SK-N-SH (cell line): Measurements from ENCODE around the gene DNAH9. TPM values are rescaled to one million over a fixed set of nuclear protein-coding genes. Genes with fewer than 3 reads are reported as not detected.

Experiments
- CTCF ChIA-PET: fragments of 300-600, 350-600 bp; formaldehyde crosslinking; extraction: SDS; loops from one replicate; lab custom pipeline; 2021; lab: Yijun Ruan, JAX
- POLR2A ChIA-PET: fragments of 350-600 bp; sonication (Branson Sonifier 250); formaldehyde crosslinking; extraction: SDS; loops from one replicate; lab custom pipeline; 2020; ENCODE audit warnings: antibody characterized with exemption, inconsistent platforms; lab: Yijun Ruan, JAX
- DNase-seq: peaks from one replicate; pipeline ENCODE4 v3.0.0; 2012
- H2AFZ ChIP-seq: fragments of 200-600 bp; sonication (generic); 2 replicates; pipeline ENCODE4 v1.8.1; 2016; ENCODE audit warnings: antibody characterized with exemption, mild to moderate bottlenecking, low read depth
- H3F3A ChIP-seq: fragments of 200-600 bp; sonication (generic); replicated peaks from 2 replicates; pipeline ENCODE3; 2016; ENCODE audit warnings: antibody characterized with exemption, mild to moderate bottlenecking; ENCODE audit not compliant: insufficient read depth
- H3K27ac ChIP-seq, 2 experiments: fragments of 200-500 bp in 1 of 2; fragments of 200-600 bp in 1 of 2; sonication (Bioruptor generic) in 1 of 2; sonication (generic), shearing (Covaris generic) in 1 of 2; 2 replicates each; pipeline versions ENCODE4 v1.5.1 to v1.6.1; 2014 to 2016; ENCODE audit warnings: low read depth in 2 of 2, inconsistent platforms in 1 of 2, low read length in 1 of 2, mild to moderate bottlenecking in 1 of 2, mixed read lengths in 1 of 2
- H3K27me3 ChIP-seq: fragments of 200-600 bp; sonication (generic), shearing (Covaris generic); 2 replicates; pipeline ENCODE4 v1.6.1; 2016; ENCODE audit warnings: mixed run types; ENCODE audit not compliant: insufficient read depth
- H3K36me3 ChIP-seq, 2 experiments: fragments of 200-500 bp in 1 of 2; fragments of 200-600 bp in 1 of 2; sonication (Bioruptor generic) in 1 of 2; sonication (generic) in 1 of 2; replicated peaks in 1 of 2; 2 replicates each; pipeline versions ENCODE3 to v1.5.1; 2014 to 2016; ENCODE audit warnings: low read length in 1 of 2, mild to moderate bottlenecking in 1 of 2; ENCODE audit not compliant: insufficient read depth in 2 of 2, control insufficient read depth in 1 of 2
- H3K4me1 ChIP-seq, 2 experiments: fragments of 200-500 bp in 1 of 2; fragments of 200-600 bp in 1 of 2; sonication (Bioruptor generic) in 1 of 2; sonication (generic), shearing (Covaris generic) in 1 of 2; 2 replicates each; pipeline versions ENCODE4 v1.5.1 to v1.6.1; 2014 to 2016; ENCODE audit warnings: low read depth in 1 of 2, low read length in 1 of 2, mixed run types in 1 of 2; ENCODE audit not compliant: insufficient read depth in 2 of 2, control insufficient read depth in 1 of 2
- H3K4me2 ChIP-seq: fragments of 200-600 bp; sonication (generic), shearing (Covaris generic); 2 replicates; pipeline ENCODE4 v1.6.1; 2017; ENCODE audit warnings: mixed run types
- H3K4me3 ChIP-seq, 2 experiments: fragments of 200-500 bp in 1 of 2; fragments of 200-600 bp in 1 of 2; sonication (Bioruptor generic) in 1 of 2; sonication (generic), shearing (Covaris generic) in 1 of 2; 2 replicates each; pipeline versions ENCODE4 v1.5.1 to v1.8.1; 2014 to 2016; ENCODE audit warnings: low read depth in 2 of 2, inconsistent platforms in 1 of 2, low read length in 1 of 2, mild to moderate bottlenecking in 1 of 2, mixed read lengths in 1 of 2, moderate library complexity in 1 of 2
- H3K79me2 ChIP-seq: fragments of 200-600 bp; sonication (generic); 2 replicates; pipeline ENCODE4 v1.8.1; 2017; ENCODE audit warnings: mild to moderate bottlenecking; ENCODE audit not compliant: insufficient read depth
- H3K9ac ChIP-seq: fragments of 200-600 bp; sonication (generic); 2 replicates; pipeline ENCODE4 v1.6.1; 2017; ENCODE audit warnings: mixed run types
- H3K9me2 ChIP-seq: fragments of 200-600 bp; sonication (generic); 2 replicates; pipeline ENCODE4 v1.6.1; 2017; ENCODE audit warnings: mixed run types
- H3K9me3 ChIP-seq: fragments of 200-600 bp; sonication (generic); 2 replicates; pipeline ENCODE4 v1.6.1; 2017; ENCODE audit warnings: mixed run types, mild to moderate bottlenecking, moderate library complexity
- H4K20me1 ChIP-seq: fragments of 200-600 bp; sonication (generic); 2 replicates; pipeline ENCODE4 v1.6.1; 2017; ENCODE audit warnings: mild to moderate bottlenecking, mixed run types; ENCODE audit not compliant: insufficient read depth
- EP300 ChIP-seq, 2 experiments: IDR thresholded peaks; 2 replicates each; pipeline versions ENCODE4 v1.4.0 to v1.6.1; 2012; ENCODE audit warnings: borderline replicate concordance in 1 of 2, low read depth in 1 of 2, low read length in 1 of 2
- FOXJ3 ChIP-seq: sonication (generic); formaldehyde crosslinking; IDR thresholded peaks from 2 replicates; pipeline ENCODE4 v1.5.1; 2020; ENCODE audit warnings: mild to moderate bottlenecking, missing genetic modification reagents
- JUND ChIP-seq: IDR thresholded peaks from 2 replicates; pipeline ENCODE4 v1.4.0; 2012
- NRF1 ChIP-seq: IDR thresholded peaks from 2 replicates; pipeline ENCODE4 v1.6.1; 2012; ENCODE audit warnings: low read depth, mild to moderate bottlenecking, low read length
- RAD21 ChIP-seq: IDR thresholded peaks from 2 replicates; pipeline ENCODE4 v1.6.1; 2012; ENCODE audit warnings: mild to moderate bottlenecking, low read length
- RCOR1 ChIP-seq: fragments of 150-350 bp; IDR thresholded peaks from 2 replicates; pipeline ENCODE4 v1.6.1; 2017; ENCODE audit warnings: antibody characterized with exemption, low read length
- REST ChIP-seq: IDR thresholded peaks from 2 replicates; pipeline ENCODE4 v1.6.1; 2012; ENCODE audit warnings: mild to moderate bottlenecking, low read depth, low read length, moderate library complexity
- RXRA ChIP-seq: IDR thresholded peaks from 2 replicates; pipeline ENCODE4 v1.4.0; 2012; ENCODE audit warnings: low read depth, mild to moderate bottlenecking, borderline replicate concordance
- USF2 ChIP-seq: fragments of 150-350 bp; IDR thresholded peaks from 2 replicates; pipeline ENCODE4 v1.6.1; 2017; ENCODE audit warnings: antibody characterized with exemption, low read length, low read depth, borderline replicate concordance
- WGBS: methylation state at CpG from one replicate; pipeline ENCODE4 v1.1.6; 2017; ENCODE audit warnings: low lambda C conversion rate; 5-methylcytosine and 5-hydroxymethylcytosine counted together
- polyA plus RNA-seq, 3 experiments: library from polyadenylated mRNA; depleted of rRNA; stranded (reverse); fragments of >200 nt; gene quantifications; 2 replicates each; pipeline ENCODE4 v1.2.3, GENCODE V29; 2012
- TF ChIP-seq, protein P1 (sequence below): fragments of 150-350 bp; IDR thresholded peaks from 2 replicates; pipeline ENCODE4 v1.6.1; 2016; ENCODE audit warnings: mild to moderate bottlenecking, low read depth, low read length

The DNAH9 gene
- polyA plus RNA-seq, 1 of the 3 experiments (the other 2 are of a cell fraction) = not detected

GRCh38 chr17:11852912-11853311 is 254.6 kb downstream of the DNAH9 start:
- Histone ChIP-seq H3K4me2 (no peak overlapping the region), H3K9me3 (no peaks in the 10 kb centered on the region), H3F3A (no peaks in the 10 kb centered on the region), H3K27ac (no peak overlapping the region), H3K9me2 (no peaks in the 10 kb centered on the region), H3K9ac (no peak overlapping the region), H2AFZ (no peak overlapping the region), H3K36me3 (no peaks in the 10 kb centered on the region), H3K27me3 (no peaks in the 10 kb centered on the region), H3K4me3 (no peak overlapping the region), H3K4me1 (no peaks in the 10 kb centered on the region), H3K79me2 (no peaks in the 10 kb centered on the region), H4K20me1 (no peaks in the 10 kb centered on the region)
- WGBS = 23% methylated on average over 2 of the region's 2 CpGs
- CTCF ChIA-PET = interaction anchor here (0.6 kb wide), 1 partner anchor 564 kb away, joined by 3 read pairs; no protein-coding TSS in a partner anchor
- no peak for TF ChIP-seq RAD21
- TF ChIP-seq JUND = no peak
- no peak for DNase-seq
- POLR2A ChIA-PET = no interaction called here

DNA sequence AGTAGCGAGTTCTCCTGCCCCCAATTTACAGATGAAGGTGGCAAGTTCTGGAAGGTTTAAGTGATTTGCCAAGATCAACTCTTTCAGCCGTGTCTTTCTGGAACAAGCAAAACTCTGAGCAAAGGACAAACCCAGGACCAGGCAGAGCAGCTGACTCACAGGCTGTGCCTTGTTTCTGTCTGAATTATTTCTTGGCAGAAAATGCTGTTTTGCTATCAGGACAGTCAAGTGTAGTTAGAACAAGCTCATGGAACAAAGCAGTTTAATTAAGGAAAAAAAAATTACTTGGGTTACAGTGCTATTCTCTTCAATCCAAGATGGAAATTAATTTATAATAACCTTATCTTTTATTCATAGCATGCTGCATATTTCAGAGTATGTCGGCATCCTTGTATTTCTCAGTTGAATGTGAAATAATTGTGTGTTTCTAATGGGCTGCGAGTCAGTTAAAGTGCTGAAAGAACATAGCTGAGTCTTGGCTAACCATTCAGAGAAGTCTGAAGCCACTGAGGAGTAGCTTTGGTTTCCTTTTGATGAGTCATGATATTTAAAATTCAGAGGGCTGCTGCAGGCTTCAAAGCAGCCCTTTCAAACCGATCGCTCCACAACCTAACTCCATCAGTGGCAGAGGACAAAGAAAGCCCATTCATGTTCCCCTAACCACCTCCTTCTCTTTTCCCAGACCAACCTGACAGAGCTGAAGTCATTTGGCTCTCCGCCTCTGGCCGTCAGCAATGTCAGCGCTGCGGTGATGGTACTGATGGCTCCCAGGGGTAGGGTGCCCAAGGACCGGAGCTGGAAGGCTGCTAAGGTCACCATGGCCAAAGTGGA is 255.3 kb downstream of the DNAH9 start:
- H3K9ac ChIP-seq = no peak overlapping the region
- POLR2A ChIA-PET = no interaction called here
- 36% methylated on average over 8 of the region's 11 CpGs for WGBS

More for the DNA sequence above, 255.3 kb downstream of the DNAH9 start:
- CTCF ChIA-PET = interaction anchor here (0.6 kb wide), 1 partner anchor 564 kb away, joined by 3 read pairs; no protein-coding TSS in a partner anchor
- Histone ChIP-seq H3K4me3 (no peak overlapping the region; a peak in 1 of 4 replicates), H3K9me2 (no peaks in the 10 kb centered on the region), H3K4me2 (no peak overlapping the region), H2AFZ (no peak overlapping the region), H3K27ac (no peak overlapping the region), H4K20me1 (no peaks in the 10 kb centered on the region), H3K9me3 (no peaks in the 10 kb centered on the region), H3K36me3 (no peaks in the 10 kb centered on the region), H3F3A (no peaks in the 10 kb centered on the region), H3K27me3 (no peaks in the 10 kb centered on the region), H3K4me1 (no peaks in the 10 kb centered on the region), H3K79me2 (no peaks in the 10 kb centered on the region)
- TF ChIP-seq, protein P1, sequence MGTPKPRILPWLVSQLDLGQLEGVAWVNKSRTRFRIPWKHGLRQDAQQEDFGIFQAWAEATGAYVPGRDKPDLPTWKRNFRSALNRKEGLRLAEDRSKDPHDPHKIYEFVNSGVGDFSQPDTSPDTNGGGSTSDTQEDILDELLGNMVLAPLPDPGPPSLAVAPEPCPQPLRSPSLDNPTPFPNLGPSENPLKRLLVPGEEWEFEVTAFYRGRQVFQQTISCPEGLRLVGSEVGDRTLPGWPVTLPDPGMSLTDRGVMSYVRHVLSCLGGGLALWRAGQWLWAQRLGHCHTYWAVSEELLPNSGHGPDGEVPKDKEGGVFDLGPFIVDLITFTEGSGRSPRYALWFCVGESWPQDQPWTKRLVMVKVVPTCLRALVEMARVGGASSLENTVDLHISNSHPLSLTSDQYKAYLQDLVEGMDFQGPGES = no peak
- no peak for TF ChIP-seq REST
- TF ChIP-seq EP300 (IDR thresholded peaks at IDR 0.05; ENCODE audit: borderline replicate concordance in 1 of 2, low read depth in 1 of 2, low read length in 1 of 2) = no peak
- TF ChIP-seq NRF1 = no peak
- no peak for TF ChIP-seq RCOR1
- TF ChIP-seq RXRA = no peak
- TF ChIP-seq USF2 = no peak
- TF ChIP-seq FOXJ3 (CRISPR knock-in tag) = no peak
- DNase-seq = no peak
